ENCODE measurements around the gene PRKN. TPM values are rescaled to one million over a fixed set of nuclear protein-coding genes. Genes with fewer than 3 reads are reported as not detected.

PRKN gene
- total RNA-seq, 1 experiment from 2014 or later, result 2.0 TPM

- no peaks in the 10 kb centered on the region for H3K27me3 ChIP-seq (ENCODE audit: insufficient read depth, low read length)
- H3K4ac ChIP-seq (ENCODE audit: low read depth, low read length), result no peak overlapping the region
- no peaks in the 10 kb centered on the region; the same call in 1 of the 2 replicates for H3K4me1 ChIP-seq (ENCODE audit: insufficient read depth, low read length)
- H4K8ac ChIP-seq (replicated peaks; ENCODE audit: insufficient read length, low read depth, low read length), result no peak overlapping the region
- H2AK5ac ChIP-seq (ENCODE audit: insufficient read length, low read length), result no peak overlapping the region
- H3K27ac Mint-ChIP-seq, result no peak overlapping the region
- WGBS (ENCODE audit: extremely low coverage, insufficient read length, low lambda C conversion rate), result no CpG with 5 or more reads among the region's 4 CpGs
- DNase-seq, result no peak
- no peak overlapping the region for H2BK15ac ChIP-seq (ENCODE audit: low read depth, low read length)
- no peak overlapping the region for H3K4me3 Mint-ChIP-seq
- no peak overlapping the region for H4K91ac ChIP-seq (ENCODE audit: insufficient read length, low read depth, low read length)
- H3K9me3 Mint-ChIP-seq, result peaks cover 14 to 16% of the 10 kb centered on the region in 2 experiments
- no peak overlapping the region for H3K18ac ChIP-seq (ENCODE audit: insufficient read length, low read depth, low read length)
- no peak for TF ChIP-seq CTCF (conservative IDR thresholded peaks at IDR 0.05)
- no peak overlapping the region for H2BK120ac ChIP-seq (ENCODE audit: low read depth, low read length, poor library complexity, severe bottlenecking)
- no peak overlapping the region for H3T11ph ChIP-seq (ENCODE audit: low read length)
- no peaks in the 10 kb centered on the region for H4K20me1 ChIP-seq (ENCODE audit: control insufficient read depth, insufficient read depth, insufficient read length)
- H3K9me3 ChIP-seq (ENCODE audit: control insufficient read depth, low read depth, low read length), result no peaks in the 10 kb centered on the region
- no peak overlapping the region for H3K4me2 ChIP-seq (ENCODE audit: insufficient read depth, insufficient read length, low read length)
- H3K27me3 Mint-ChIP-seq (ENCODE audit: low read depth), result no peaks in the 10 kb centered on the region
- H3K4me1 Mint-ChIP-seq, result 0 out of 4 replicates have a peak, but pooled peaks cover 0 to 1% of the 10 kb centered on the region in 2 experiments
- H4K5ac ChIP-seq (ENCODE audit: insufficient read length, low read depth, low read length), result no peak overlapping the region
- H3K14ac ChIP-seq (ENCODE audit: insufficient read depth, low read length), result no peak overlapping the region
- H3K23me2 ChIP-seq (ENCODE audit: insufficient read length, low read depth, low read length, poor library complexity, severe bottlenecking), result no peaks in the 10 kb centered on the region
- H2AFZ ChIP-seq (ENCODE audit: low read length), result no peak overlapping the region
- no peak overlapping the region for H3K9ac ChIP-seq (ENCODE audit: extremely low read depth, insufficient read length, low read length)
- no peak overlapping the region for H3K27ac ChIP-seq (ENCODE audit: insufficient read length, low read depth, low read length)
- no peaks in the 10 kb centered on the region for H3K79me2 ChIP-seq (ENCODE audit: insufficient read depth, low read length)
- no peak overlapping the region for H2BK12ac ChIP-seq (ENCODE audit: insufficient read length, low read depth, low read length)
- H3K23ac ChIP-seq (ENCODE audit: insufficient read length, low read depth, low read length), result no peak overlapping the region
- no peak overlapping the region for H3K56ac ChIP-seq (ENCODE audit: insufficient read length, low read depth, low read length)
- peaks cover 4 to 12% (median 4%) of the 10 kb centered on the region in 3 experiments; a peak in 6 of 7 replicates for H3K36me3 Mint-ChIP-seq (ENCODE audit: insufficient read depth in 1 of 3, low read depth in 3 of 3)
- no peak overlapping the region for H2BK5ac ChIP-seq (ENCODE audit: insufficient read length, low read length)
- H3K79me1 ChIP-seq (ENCODE audit: insufficient read depth, low read depth, low read length, poor library complexity, severe bottlenecking), result no peaks in the 10 kb centered on the region
- no peak overlapping the region for H2BK20ac ChIP-seq (ENCODE audit: low read depth, low read length, poor library complexity, severe bottlenecking)
These were observed 751.0 kb downstream of the PRKN start for GRCh38 chr6:161976553-161976952.
